A673 (cell line): Measurements from ENCODE around the gene SLC25A26. TPM values are rescaled to one million over a fixed set of nuclear protein-coding genes. Genes with fewer than 3 reads are reported as not detected.

ENCODE experiments used
- BruUV-seq: library from RNA; stranded (reverse); fragments of 400-500 nt; replicated peaks from 2 replicates; lab custom pipeline; 2021; lab: Mats Ljungman, UMichigan
- CTCF ChIA-PET: fragments of 300-600 bp; sonication (Branson Sonifier 250); formaldehyde crosslinking; loops from one replicate; lab custom pipeline; 2022; ENCODE audit warnings: antibody characterized with exemption; lab: Charles Lee
- POLR2A ChIA-PET: fragments of 300-600 bp; sonication (Branson Sonifier 250); formaldehyde crosslinking; loops from one replicate; lab custom pipeline; 2022; ENCODE audit warnings: antibody characterized with exemption; ENCODE audit not compliant: low non-redundant PET; lab: Charles Lee
- DNase-seq: peaks from one replicate; pipeline ENCODE4 v3.0.0-alpha.2; 2015; ENCODE audit warnings: low spot score
- H3K27ac ChIP-seq: fragments of 200-600 bp; sonication (generic); 2 replicates; pipeline ENCODE4 v1.5.1; 2016; ENCODE audit warnings: mixed run types, low read depth, mild to moderate bottlenecking, mixed read lengths, antibody characterized with exemption, low read length; ENCODE audit not compliant: poor library complexity, severe bottlenecking
- H3K27me3 ChIP-seq: fragments of 200-600 bp; sonication (generic); replicated peaks from 2 replicates; pipeline ENCODE4 v1.6.1; 2017; ENCODE audit warnings: mixed run types, low read depth, mild to moderate bottlenecking, mixed read lengths, antibody characterized with exemption, low read length; ENCODE audit not compliant: insufficient read depth, poor library complexity
- H3K36me3 ChIP-seq: fragments of 200-600 bp; sonication (generic); 2 replicates; pipeline ENCODE4 v1.6.1; 2016; ENCODE audit warnings: mixed run types, mild to moderate bottlenecking, mixed read lengths, antibody characterized with exemption, low read length; ENCODE audit not compliant: insufficient read depth, poor library complexity, severe bottlenecking
- H3K4me1 ChIP-seq: fragments of 200-600 bp; sonication (generic); 2 replicates; pipeline ENCODE4 v1.6.1; 2017; ENCODE audit warnings: mixed run types, mild to moderate bottlenecking, mixed read lengths, antibody characterized with exemption, low read length; ENCODE audit not compliant: insufficient read depth, poor library complexity, severe bottlenecking
- H3K4me3 ChIP-seq: fragments of 200-600 bp; sonication (generic); 2 replicates; pipeline ENCODE4 v1.5.1; 2016; ENCODE audit warnings: low read depth, mixed run types, mild to moderate bottlenecking, mixed read lengths, low read length; ENCODE audit not compliant: poor library complexity, severe bottlenecking
- H3K9me3 ChIP-seq: fragments of 200-600 bp; sonication (generic); 2 replicates; pipeline ENCODE4 v1.6.1; 2016; ENCODE audit warnings: mixed run types, low read depth, mild to moderate bottlenecking, mixed read lengths, antibody characterized with exemption, low read length; ENCODE audit not compliant: poor library complexity, severe bottlenecking
- CTCF ChIP-seq: fragments of 300-800, 200-600 bp; sonication (generic); conservative IDR thresholded peaks from 2 replicates; pipeline ENCODE4 v1.5.1; 2017; ENCODE audit warnings: low read depth, mild to moderate bottlenecking, antibody characterized with exemption, low read length, moderate library complexity, mixed read lengths
- EZH2 ChIP-seq: fragments of 200-600 bp; sonication (generic); IDR thresholded peaks from 2 replicates; pipeline ENCODE4 v1.6.1; 2017; ENCODE audit warnings: borderline replicate concordance, low read depth, mild to moderate bottlenecking, mixed read lengths, antibody characterized with exemption, low read length; ENCODE audit not compliant: poor library complexity, severe bottlenecking
- intact Hi-C: fragments of 100-400 bp; cut with micrococcal nuclease; formaldehyde crosslinking; loops from one replicate; pipeline ENCODE4 v1.10.0; 2022; ENCODE audit not compliant: unreplicated experiment
- total RNA-seq: library from RNA; stranded (reverse); gene quantifications from 2 replicates; pipeline ENCODE4 v1.2.3, GENCODE V29; 2021

SLC25A26 gene
- total RNA-seq, 1 experiment from 2014 or later: 8.9 TPM

DNA sequence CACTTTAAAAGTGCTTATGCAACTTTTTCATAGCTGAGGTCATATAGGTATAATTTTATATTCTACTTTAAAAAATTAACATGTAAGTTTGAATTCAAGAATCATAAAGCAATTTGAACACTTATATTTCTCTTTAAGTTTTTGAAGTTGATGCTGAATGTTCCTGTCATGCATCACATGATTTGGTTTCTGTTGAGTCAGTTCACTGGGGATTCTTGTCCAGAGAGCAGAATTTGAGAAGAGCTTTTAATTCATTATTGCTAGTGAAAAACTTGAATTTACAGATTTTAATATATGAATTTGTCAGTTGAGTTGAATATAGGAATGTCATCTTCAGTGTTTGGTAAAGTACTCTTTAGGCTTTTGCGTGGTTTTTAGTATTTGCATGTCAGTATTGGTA lies 7.9 kb downstream of the SLC25A26 start:
- peaks cover 9% of the 10 kb centered on the region for H3K4me1 ChIP-seq
- H3K36me3 ChIP-seq: no peaks in the 10 kb centered on the region
- no peaks in the 10 kb centered on the region for H3K9me3 ChIP-seq
- BruUV-seq: no TSS peak
- ChIA-PET POLR2A (no interaction called here), CTCF (no interaction called here)
- no peak for TF ChIP-seq EZH2
- TF ChIP-seq CTCF: no peak
- no peak overlapping the region for H3K4me3 ChIP-seq
- DNase-seq: no peak
- no peaks in the 10 kb centered on the region for H3K27me3 ChIP-seq
- intact Hi-C loops: no loop called here
- H3K27ac ChIP-seq: no peak overlapping the region

GRCh38 chr3:66229931-66230330 lies 9.1 kb downstream of the SLC25A26 start:
- ChIA-PET CTCF (no interaction called here), POLR2A (no interaction called here)
- Histone ChIP-seq H3K4me3 (no peak overlapping the region), H3K36me3 (no peaks in the 10 kb centered on the region), H3K27ac (no peak overlapping the region), H3K9me3 (no peaks in the 10 kb centered on the region), H3K27me3 (no peaks in the 10 kb centered on the region), H3K4me1 (peaks cover 9% of the 10 kb centered on the region)
- no TSS peak for BruUV-seq
- intact Hi-C loops: no loop called here
- TF ChIP-seq CTCF: no peak
- TF ChIP-seq EZH2: no peak
- DNase-seq: no peak

DNA sequence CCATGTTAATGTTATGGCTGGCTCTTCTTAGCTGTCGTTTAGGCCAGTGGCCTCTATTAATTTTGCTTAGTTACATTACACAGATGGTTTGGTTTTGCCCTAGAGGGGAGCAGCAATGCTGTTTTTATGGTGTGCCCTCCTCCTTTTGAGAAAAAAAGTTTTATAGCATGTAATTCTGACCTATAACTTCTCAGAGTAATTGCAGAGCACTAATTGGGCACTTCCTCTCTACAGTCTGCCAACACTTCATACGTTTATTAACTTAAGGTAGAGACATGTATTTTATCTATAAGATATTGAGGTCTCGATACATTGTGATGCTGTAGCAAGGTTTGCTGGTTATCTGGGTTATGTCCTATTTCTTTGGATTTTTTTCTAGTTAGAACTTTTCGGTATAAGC lies 12.2 kb downstream of the SLC25A26 start:
- intact Hi-C loops: no loop called here
- ChIA-PET CTCF (no interaction called here), POLR2A (no interaction called here)
- no TSS peak for BruUV-seq
- H3K9me3 ChIP-seq: no peaks in the 10 kb centered on the region
- no peaks in the 10 kb centered on the region for H3K27me3 ChIP-seq
- TF ChIP-seq EZH2 (no peak), CTCF (no peak)
- no peaks in the 10 kb centered on the region for H3K36me3 ChIP-seq
- no peak overlapping the region for H3K27ac ChIP-seq
- H3K4me1 ChIP-seq: peaks cover 9% of the 10 kb centered on the region
- H3K4me3 ChIP-seq: no peak overlapping the region
- peak; percentile 9 for DNase-seq
